HUDEP-2 (cell line): Measurements from ENCODE around the gene C11orf71.
A peak's percentile ranks its signal among the peaks of the same experiment; 100 is the strongest.

Source experiments
- DNase-seq, 76 experiments: peaks; one replicate each; lab custom pipeline; 2025; ENCODE audit not compliant: unreplicated experiment in 76 of 76; lab: John Stamatoyannopoulos, UW

The C11orf71 gene

GRCh38 chr11:114400915-114401223, 558 bp upstream of the C11orf71 start:
- DNase-seq, result peak in 1 of 76 experiments; percentile 29

GRCh38 chr11:114399490-114400215, 658 bp downstream of the C11orf71 start:
- DNase-seq, result peak in 4 of 76 experiments; percentile 31 to 41 (median 36)

GRCh38 chr11:114398303-114398920, 1.9 kb downstream of the C11orf71 start:
- DNase-seq, result no peak

- DNase-seq, result no peak
These were observed 2.8 kb downstream of the C11orf71 start for GRCh38 chr11:114397349-114397982.

- DNase-seq, result no peak
These were observed 3.4 kb downstream of the C11orf71 start for GRCh38 chr11:114396916-114397315.

- peak in 12 of 76 experiments; percentile 3 to 33 (median 19) for DNase-seq
These were observed 4.6 kb downstream of the C11orf71 start for GRCh38 chr11:114395736-114396135.

- DNase-seq, result no peak
These were observed 7.3 kb downstream of the C11orf71 start for GRCh38 chr11:114392735-114393667.

GRCh38 chr11:114386545-114386944, 13.8 kb downstream of the C11orf71 start:
- no peak for DNase-seq

GRCh38 chr11:114386131-114386530, 14.2 kb downstream of the C11orf71 start:
- DNase-seq, result no peak

GRCh38 chr11:114384487-114384886, 15.8 kb downstream of the C11orf71 start:
- no peak for DNase-seq

- DNase-seq, result no peak
These were observed 17.8 kb downstream of the C11orf71 start for GRCh38 chr11:114382509-114382908.

- no peak for DNase-seq
These were observed 20.8 kb downstream of the C11orf71 start for GRCh38 chr11:114379394-114380069.

- DNase-seq, result no peak
These were observed 22.6 kb downstream of the C11orf71 start for GRCh38 chr11:114377612-114378267.

- DNase-seq, result no peak
These were observed 25.3 kb downstream of the C11orf71 start for GRCh38 chr11:114375052-114375451.

GRCh38 chr11:114368918-114369680, 31.2 kb downstream of the C11orf71 start:
- no peak for DNase-seq

- no peak for DNase-seq
These were observed 32.9 kb downstream of the C11orf71 start for GRCh38 chr11:114367244-114367957.

GRCh38 chr11:114366331-114367243, 33.7 kb downstream of the C11orf71 start:
- no peak for DNase-seq
